GM10248 (cell line): ENCODE measurements around the gene GNAI2.

ENCODE experiments used
- CTCF ChIA-PET: fragments of 300-600 bp; sonication (Branson Sonifier 250); formaldehyde crosslinking; extraction: SDS; loops from one replicate; lab custom pipeline; 2021; ENCODE audit warnings: antibody characterized with exemption; lab: Yijun Ruan, JAX
- POLR2A ChIA-PET: fragments of 350-650 bp; sonication (Branson Sonifier 250); formaldehyde crosslinking; extraction: SDS; loops from one replicate; lab custom pipeline; 2020; ENCODE audit warnings: antibody characterized with exemption; lab: Yijun Ruan, JAX
- DNase-seq: peaks from one replicate; pipeline ENCODE4 v3.0.0; 2012; ENCODE audit errors: extremely low spot score
- CTCF ChIP-seq: IDR thresholded peaks from 2 replicates; pipeline ENCODE4 v1.5.1; 2012; ENCODE audit warnings: mild to moderate bottlenecking, low read depth; ENCODE audit errors: extremely low read depth, missing control alignments, control extremely low read depth

The GNAI2 gene

GRCh38 chr3:50299638-50299928, 63.6 kb downstream of the GNAI2 start:
- DNase-seq = no peak

GRCh38 chr3:50299929-50300680, 64.1 kb downstream of the GNAI2 start:
- CTCF ChIA-PET = interaction anchor here (0.8 to 3.5 kb wide), 11 partner anchors 13 to 53 kb away, joined by 3 to 23 read pairs (median 5); no protein-coding TSS in a partner anchor
- TF ChIP-seq CTCF = no peak
- no peak for DNase-seq
- POLR2A ChIA-PET = interaction anchor here (0.6 to 2.2 kb wide), 9 partner anchors 18 to 445 kb away, joined by 3 to 13 read pairs (median 4); partner anchors contain the start of gene GNAI2

More at GRCh38 chr3:50299638-50299928, 63.6 kb downstream of the GNAI2 start:
- ChIA-PET CTCF (interaction anchor here (0.8 to 3.5 kb wide), 12 partner anchors 12 to 71 kb away, joined by 3 to 23 read pairs (median 4); no protein-coding TSS in a partner anchor), POLR2A (interaction anchor here (0.6 to 2.2 kb wide), 10 partner anchors 18 to 1201 kb away, joined by 3 to 13 read pairs (median 4); partner anchors contain the start of gene GNAI2)
- no peak for TF ChIP-seq CTCF

- no peak for DNase-seq
- no peak for TF ChIP-seq CTCF
- ChIA-PET CTCF (interaction anchor here (1.0 kb wide), 1 partner anchor 23 kb away, joined by 5 read pairs; no protein-coding TSS in a partner anchor), POLR2A (no interaction called here)
Measured at GRCh38 chr3:50300681-50301254, 64.8 kb downstream of the GNAI2 start.

- POLR2A ChIA-PET = interaction anchor here (0.6 kb wide), 1 partner anchor 26 kb away, joined by 4 read pairs; no protein-coding TSS in a partner anchor
- TF ChIP-seq CTCF = no peak
- DNase-seq = no peak
- CTCF ChIA-PET = interaction anchor here (1.3 to 1.5 kb wide), 3 partner anchors 16 to 23 kb away, joined by 3 to 4 read pairs (median 3); partner anchors contain the start of genes HYAL2 and LSMEM2
Measured at GRCh38 chr3:50302095-50303012, 66.3 kb downstream of the GNAI2 start.

GRCh38 chr3:50303013-50303815, 67.2 kb downstream of the GNAI2 start, which contains the start of gene HYAL1:
Gene HYAL1 (minus strand): TSS chr3:50303574. CDS start chr3:50302956, 618 bp downstream.
- DNase-seq = no peak
- TF ChIP-seq CTCF = no peak
- ChIA-PET POLR2A (interaction anchor here (0.6 kb wide), 1 partner anchor 25 kb away, joined by 4 read pairs; no protein-coding TSS in a partner anchor), CTCF (interaction anchor here (1.5 kb wide), 1 partner anchor 19 kb away, joined by 4 read pairs; the partner anchor contains the start of gene HYAL2)
